ENCODE results near the gene LEMD3. TPM values are rescaled to one million over a fixed set of nuclear protein-coding genes. Genes with fewer than 3 reads are reported as not detected.

LEMD3 gene
- total RNA-seq = 27.7 TPM

DNA sequence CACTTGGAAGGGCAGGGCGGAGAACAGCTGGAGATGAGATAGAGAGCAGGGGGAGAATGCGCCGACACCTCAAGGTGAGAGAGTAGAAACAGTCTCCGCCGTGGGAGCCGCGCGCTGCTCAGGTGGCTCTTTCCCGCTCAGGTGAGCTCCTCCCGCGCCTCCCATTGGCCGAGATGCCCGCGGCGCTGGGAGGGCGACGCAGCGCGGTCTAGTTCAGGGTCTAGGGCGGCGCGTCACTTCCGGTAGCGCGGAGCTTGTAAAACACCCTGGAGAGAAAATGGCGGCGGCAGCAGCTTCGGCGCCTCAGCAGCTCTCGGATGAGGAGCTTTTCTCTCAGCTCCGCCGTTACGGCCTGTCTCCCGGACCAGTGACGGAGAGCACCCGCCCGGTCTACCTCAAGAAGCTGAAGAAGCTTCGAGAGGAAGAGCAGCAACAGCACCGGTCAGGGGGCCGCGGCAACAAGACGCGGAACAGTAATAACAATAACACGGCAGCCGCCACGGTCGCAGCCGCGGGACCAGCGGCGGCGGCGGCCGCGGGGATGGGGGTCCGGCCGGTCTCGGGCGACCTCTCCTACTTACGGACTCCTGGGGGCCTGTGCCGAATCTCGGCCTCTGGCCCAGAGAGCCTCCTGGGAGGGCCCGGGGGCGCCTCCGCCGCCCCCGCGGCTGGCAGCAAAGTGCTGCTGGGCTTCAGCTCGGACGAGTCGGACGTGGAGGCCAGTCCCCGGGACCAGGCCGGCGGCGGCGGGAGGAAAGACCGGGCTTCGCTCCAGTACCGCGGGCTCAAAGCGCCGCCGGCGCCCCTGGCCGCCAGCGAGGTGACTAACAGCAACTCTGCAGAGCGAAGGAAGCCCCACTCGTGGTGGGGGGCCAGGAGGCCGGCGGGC lies at the start of gene LEMD3:
LEMD3 (plus strand) TSS at position 264 of the 889 bp plus-strand sequence; CDS start at position 278, 14 bp downstream.
- peak; percentile 95 for DNase-seq (ENCODE audit: low spot score)

DNA sequence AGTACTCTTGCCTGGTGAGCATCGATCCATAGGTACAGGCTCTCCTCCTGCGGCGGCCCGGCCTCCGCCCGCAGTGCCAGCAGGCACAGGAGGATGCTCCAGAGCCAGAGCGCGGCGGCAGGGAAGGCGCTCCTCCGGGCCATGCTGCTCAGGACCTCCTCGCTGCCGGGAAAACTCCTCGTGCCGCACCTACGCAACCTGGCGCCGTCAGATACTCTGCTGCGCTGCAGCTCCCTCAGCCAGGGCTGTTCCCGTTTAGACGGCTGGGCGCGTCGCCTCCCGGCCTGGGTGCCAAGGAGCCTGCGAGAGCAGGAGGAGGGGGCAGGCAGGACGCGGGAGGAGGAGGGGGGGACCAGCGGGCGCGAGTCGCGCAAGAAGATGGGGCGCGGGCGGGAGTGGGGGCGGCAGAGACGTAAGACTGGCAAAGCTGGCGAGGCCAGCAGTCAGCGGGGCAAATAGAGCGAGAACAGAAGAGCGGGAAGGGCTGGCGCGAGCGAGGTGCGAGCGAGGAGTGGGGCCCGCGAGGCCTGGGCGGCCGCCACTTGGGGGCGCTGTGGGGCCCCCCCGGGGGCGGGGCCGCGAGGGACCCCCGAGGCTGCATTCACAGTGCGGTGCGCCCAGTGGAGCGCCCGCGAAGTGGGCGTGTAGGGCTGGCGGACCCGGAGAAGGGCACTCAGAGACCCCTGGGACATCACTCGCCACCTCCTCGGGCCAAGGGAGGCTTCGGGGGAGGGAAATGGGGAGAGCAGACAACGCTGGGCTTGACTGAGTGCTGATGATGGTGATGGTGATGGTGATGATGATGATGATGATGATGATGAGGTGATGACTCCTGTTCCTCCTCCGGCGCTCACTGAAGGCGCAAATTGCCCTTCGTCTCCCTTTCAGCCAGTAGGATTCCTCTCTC lies 48.1 kb upstream of the LEMD3 start, which contains the start of gene WIF1:
WIF1 (minus strand) TSS at position 257 of the 907 bp plus-strand sequence; CDS start at position 143, 114 bp downstream.
- no peak for DNase-seq (ENCODE audit: low spot score)

GRCh38 chr12:65121956-65122469 lies 47.4 kb upstream of the LEMD3 start:
- no peak for DNase-seq (ENCODE audit: low spot score)

DNA sequence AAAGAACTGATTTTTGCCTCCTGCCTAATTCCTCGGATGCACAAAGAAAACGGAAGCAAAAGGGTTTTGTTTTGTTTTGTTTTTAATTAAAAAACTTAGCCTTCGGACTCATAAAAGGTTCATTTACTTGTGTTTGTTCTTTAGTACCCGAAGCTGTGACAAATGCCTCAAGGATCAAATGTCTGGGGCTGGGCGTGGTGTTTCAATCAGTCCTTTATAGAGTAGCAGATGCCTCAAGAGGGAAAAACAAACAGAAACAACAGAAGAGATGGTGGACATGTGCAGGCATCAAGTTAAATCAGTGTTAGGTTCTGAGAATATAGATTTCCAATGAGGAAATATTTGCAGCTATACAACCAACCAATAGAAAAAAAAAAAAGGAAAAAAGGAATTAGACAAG lies 46.7 kb upstream of the LEMD3 start:
- no peak for DNase-seq (ENCODE audit: low spot score)

- no peak for DNase-seq (ENCODE audit: low spot score)
These were observed 45.8 kb upstream of the LEMD3 start for GRCh38 chr12:65123435-65124063.

DNA sequence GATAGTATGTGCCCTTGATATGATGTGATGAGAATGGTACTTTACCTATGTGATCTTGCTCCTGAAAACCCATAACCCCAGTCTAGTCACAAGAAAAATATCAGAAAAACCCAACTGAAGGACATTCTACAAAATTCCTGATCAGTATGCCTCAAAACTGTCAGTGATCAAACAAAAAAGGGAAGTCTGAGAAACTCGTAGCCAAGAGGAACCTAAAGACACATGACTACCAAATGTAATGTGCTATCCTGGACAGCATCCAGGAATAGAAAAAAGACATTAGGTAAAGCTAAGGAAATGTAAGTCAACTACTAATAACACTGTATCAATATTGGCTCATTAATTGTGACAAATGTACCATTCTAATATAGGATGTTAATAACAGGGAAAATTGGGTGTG lies 44.1 kb upstream of the LEMD3 start:
- no peak for DNase-seq (ENCODE audit: low spot score)

- no peak for DNase-seq (ENCODE audit: low spot score)
These were observed 43.4 kb upstream of the LEMD3 start for GRCh38 chr12:65125975-65126374.

DNA sequence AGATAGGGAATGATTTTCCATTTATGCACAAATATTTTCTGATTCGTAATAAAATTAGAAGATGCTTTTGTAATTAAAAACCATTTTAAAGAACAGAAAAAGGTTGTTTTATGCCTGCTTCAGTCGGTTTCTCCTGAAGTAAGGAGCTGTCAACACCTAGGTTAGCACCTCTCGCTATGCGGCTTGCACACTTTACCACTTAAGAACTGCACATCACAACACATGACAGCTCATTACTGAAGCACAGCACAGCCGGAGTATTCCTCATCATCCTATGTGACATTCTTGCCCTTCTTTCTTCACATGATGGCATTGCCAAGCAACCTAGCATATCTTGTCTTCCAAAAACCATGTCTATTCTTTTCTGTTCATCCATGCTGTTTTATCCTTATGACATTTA lies 42.9 kb upstream of the LEMD3 start:
- no peak for DNase-seq (ENCODE audit: low spot score)

- no peak for DNase-seq (ENCODE audit: low spot score)
These were observed 35.5 kb upstream of the LEMD3 start for GRCh38 chr12:65133879-65134278.

DNA sequence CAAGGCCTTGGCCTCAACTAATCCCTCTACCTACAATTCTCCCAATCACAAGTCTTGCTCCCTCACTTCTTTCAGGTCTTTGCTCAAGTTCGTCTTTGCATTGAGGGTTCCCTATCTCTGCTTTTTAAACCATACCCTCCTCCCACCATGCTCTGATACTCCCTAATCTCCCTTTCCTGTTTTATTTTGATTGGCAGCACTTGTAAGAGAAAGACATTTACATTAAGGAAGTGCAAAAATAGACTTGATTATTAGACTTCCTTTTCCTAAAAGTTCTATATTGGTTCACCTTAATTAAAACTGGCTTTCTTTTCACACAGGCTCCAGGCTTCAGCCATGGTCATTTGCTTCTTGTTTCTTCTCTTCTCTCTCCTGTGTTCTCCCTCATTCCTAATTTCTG lies 30.0 kb upstream of the LEMD3 start:
- no peak for DNase-seq (ENCODE audit: low spot score)

- DNase-seq (ENCODE audit: low spot score) = no peak
These were observed 28.6 kb upstream of the LEMD3 start for GRCh38 chr12:65140738-65141137.

GRCh38 chr12:65147312-65147905 lies 22.0 kb upstream of the LEMD3 start:
- DNase-seq (ENCODE audit: low spot score) = no peak

DNA sequence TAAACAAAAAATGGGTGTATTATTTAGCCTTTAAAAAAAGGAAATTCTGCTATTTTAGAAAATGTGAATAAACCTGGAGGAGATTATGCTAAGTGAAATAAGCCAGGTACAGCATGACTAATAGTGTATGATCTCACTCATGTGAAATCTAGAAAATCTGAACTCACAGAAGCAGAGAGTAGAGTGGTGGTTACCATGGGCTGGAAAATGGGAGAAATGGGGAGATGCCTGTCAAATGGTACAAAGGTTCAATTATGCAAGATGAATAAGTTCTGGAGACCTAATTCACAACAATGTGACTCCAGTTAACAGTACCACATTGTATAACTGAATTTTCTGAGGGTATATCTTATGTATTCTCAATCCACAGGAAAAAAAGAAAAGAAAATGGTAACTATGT lies 17.4 kb upstream of the LEMD3 start:
- DNase-seq (ENCODE audit: low spot score) = no peak

DNA sequence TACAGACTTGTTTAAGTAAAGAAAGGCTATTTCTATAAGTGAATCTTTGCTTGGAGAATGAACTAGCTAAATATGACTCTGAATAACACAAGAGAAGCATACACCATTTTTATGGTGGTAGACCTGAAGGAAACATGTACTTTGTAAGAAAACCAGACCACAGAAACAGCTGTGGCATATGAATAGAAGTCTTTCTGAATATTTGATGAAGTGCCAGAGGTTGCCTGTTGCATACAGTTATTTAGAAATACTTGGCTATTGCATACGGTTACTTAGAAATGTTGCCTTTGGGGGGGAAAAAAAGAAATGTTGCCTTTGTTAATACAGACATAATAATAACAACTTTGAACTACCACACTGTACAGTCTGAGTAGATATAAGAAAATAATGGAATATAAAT lies 16.8 kb upstream of the LEMD3 start:
- DNase-seq (ENCODE audit: low spot score) = no peak

- DNase-seq (ENCODE audit: low spot score) = no peak
These were observed 13.6 kb upstream of the LEMD3 start for GRCh38 chr12:65155784-65156183.

- DNase-seq (ENCODE audit: low spot score) = no peak
These were observed 13.0 kb upstream of the LEMD3 start for GRCh38 chr12:65156366-65156841.

DNA sequence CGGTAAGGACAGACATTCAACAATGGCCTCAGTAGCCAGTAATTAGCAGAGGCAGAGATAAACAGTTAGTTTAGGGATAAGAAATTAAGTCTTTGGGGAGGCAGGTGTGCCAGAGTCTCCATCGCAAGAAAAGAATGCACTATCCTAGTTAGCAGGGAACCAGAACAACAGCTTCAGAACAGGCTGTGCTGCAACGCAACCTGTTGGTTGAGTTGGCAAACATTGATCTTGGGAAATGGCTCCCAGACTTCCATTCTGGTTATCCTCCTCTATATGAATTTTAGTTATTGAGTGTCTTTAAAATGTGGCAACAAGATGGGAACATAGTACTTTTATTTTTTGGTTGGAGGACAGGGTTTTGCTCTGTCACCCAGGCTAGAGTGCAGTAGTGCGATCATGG lies 12.3 kb upstream of the LEMD3 start:
- DNase-seq (ENCODE audit: low spot score) = no peak

DNA sequence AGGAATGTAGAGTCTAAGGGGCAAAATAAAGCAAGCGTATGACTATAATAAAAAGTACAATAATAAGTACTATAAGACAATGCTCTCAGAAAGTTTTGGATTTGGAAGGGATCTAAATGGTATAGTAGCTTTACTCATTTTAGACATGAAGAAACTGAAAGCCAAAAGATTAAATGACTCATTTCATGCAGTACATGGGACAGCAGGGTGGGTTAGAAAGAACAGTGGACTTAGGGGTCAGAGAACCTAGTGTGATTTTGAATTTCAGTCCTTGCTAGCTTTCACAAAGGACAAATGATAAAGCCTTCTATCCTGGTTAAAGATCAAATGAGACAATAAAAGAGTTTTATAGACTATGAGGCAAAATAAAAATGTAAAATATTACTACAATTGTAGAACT lies 6.8 kb upstream of the LEMD3 start:
- DNase-seq (ENCODE audit: low spot score) = no peak

DNA sequence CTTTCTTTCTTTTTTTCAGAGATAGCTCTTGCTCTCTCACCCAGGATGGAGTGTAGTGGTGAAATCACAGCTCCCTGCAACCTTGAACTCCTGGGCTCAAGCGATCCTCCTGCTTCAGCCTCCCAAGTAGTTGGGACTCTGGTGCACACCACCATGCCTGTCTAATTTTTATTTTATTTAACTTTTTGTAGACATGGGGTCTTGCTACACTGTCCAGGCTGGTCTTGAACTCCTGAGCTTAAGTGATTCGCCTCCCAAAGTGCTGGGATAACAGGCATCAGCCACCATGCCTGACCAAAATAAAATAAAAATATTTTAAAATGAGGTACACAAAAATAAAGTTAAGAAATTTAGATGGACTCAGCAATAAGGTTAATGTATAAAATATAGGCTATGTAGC lies 5.1 kb upstream of the LEMD3 start:
- DNase-seq (ENCODE audit: low spot score) = no peak

DNA sequence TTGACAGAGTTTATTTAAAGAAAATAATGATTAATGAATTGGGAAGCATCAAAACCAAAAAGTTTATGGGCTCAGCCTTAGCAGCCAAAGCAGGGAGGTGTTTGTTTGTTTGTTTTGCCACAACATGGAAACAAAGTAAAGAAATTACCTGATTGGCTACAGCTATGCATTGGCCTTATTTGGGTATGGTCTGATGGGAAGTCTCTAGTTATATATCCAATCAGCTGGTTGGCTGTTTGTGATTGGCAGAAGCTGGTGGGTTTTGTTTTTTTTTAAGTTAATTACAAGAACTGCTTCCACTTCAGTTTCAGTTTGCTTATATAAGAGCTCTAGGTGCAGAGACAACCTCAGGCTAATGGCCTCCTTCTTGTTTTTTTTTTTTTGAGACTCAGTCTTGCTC lies 4.6 kb upstream of the LEMD3 start:
- DNase-seq (ENCODE audit: low spot score) = no peak

- DNase-seq (ENCODE audit: low spot score) = no peak
These were observed 583 bp upstream of the LEMD3 start for GRCh38 chr12:65168681-65169319.

All from mucosa of gallbladder (tissue), 1 donor.